Measurements from ENCODE around the gene KRTCAP2. TPM values are rescaled to one million over a fixed set of nuclear protein-coding genes. Genes with fewer than 3 reads are reported as not detected.

KRTCAP2 gene
- total and polyA plus RNA-seq, 5 donors from 2014 or later, result 122 to 537 (median 498) TPM

GRCh38 chr1:155178441-155179111, 5.5 kb upstream of the KRTCAP2 start:
- Mint-ChIP-seq H3K4me3 (no peak overlapping the region), H3K36me3 (peaks cover 9% of the 10 kb centered on the region), H3K27me3 (no peaks in the 10 kb centered on the region), H3K27ac (peak overlapping the region in 1 of 3 donors; percentile 94), H3K9me3 (no peaks in the 10 kb centered on the region), H3K4me1 (peaks cover 4 to 33% (median 13%) of the 10 kb centered on the region in 4 donors)
- DNase-seq (no peak), ATAC-seq (ENCODE audit: low read depth in 2 of 2) (no peak)
- Histone ChIP-seq H3K36me3 (ENCODE audit: control insufficient read depth, insufficient read depth, low read length) (peaks cover 12% of the 10 kb centered on the region), H3K27me3 (ENCODE audit: control insufficient read depth, insufficient read depth, low read length) (no peaks in the 10 kb centered on the region), H3K4me1 (ENCODE audit: control insufficient read depth, insufficient read depth, low read length, poor library complexity, severe bottlenecking) (peaks cover 21% of the 10 kb centered on the region), H3K4me3 (ENCODE audit: low read depth, low read length) (no peak overlapping the region), H3K27ac (ENCODE audit: insufficient read depth, low read length, poor library complexity, severe bottlenecking) (no peak overlapping the region), H3K9me3 (ENCODE audit: control insufficient read depth in 2 of 2, low read length in 2 of 2) (no peaks in the 10 kb centered on the region)

- no peaks in the 10 kb centered on the region for H3K27me3 Mint-ChIP-seq
Observed at GRCh38 chr1:155177918-155178281, 4.8 kb upstream of the KRTCAP2 start.

GRCh38 chr1:155177192-155177917, 4.3 kb upstream of the KRTCAP2 start:
- Histone ChIP-seq H3K4me3 (ENCODE audit: low read depth, low read length) (no peak overlapping the region), H3K27me3 (ENCODE audit: control insufficient read depth, insufficient read depth, low read length) (no peaks in the 10 kb centered on the region), H3K4me1 (ENCODE audit: control insufficient read depth, insufficient read depth, low read length, poor library complexity, severe bottlenecking) (peaks cover 30% of the 10 kb centered on the region), H3K36me3 (ENCODE audit: control insufficient read depth, insufficient read depth, low read length) (peaks cover 12% of the 10 kb centered on the region), H3K27ac (ENCODE audit: insufficient read depth, low read length, poor library complexity, severe bottlenecking) (no peak overlapping the region), H3K9me3 (ENCODE audit: control insufficient read depth in 2 of 2, low read length in 2 of 2) (no peaks in the 10 kb centered on the region)
- Mint-ChIP-seq H3K36me3 (peaks cover 8% of the 10 kb centered on the region), H3K4me3 (peak overlapping the region in 2 of 4 donors; percentile 29 to 51), H3K9me3 (no peaks in the 10 kb centered on the region), H3K27ac (no peak overlapping the region), H3K4me1 (peaks cover 4 to 42% (median 20%) of the 10 kb centered on the region in 4 donors), H3K27me3 (no peaks in the 10 kb centered on the region)
- no peak for ATAC-seq (ENCODE audit: low read depth in 2 of 2)
- no peak for DNase-seq

More at GRCh38 chr1:155177918-155178281, 4.8 kb upstream of the KRTCAP2 start:
- Histone ChIP-seq H3K27me3 (ENCODE audit: control insufficient read depth, insufficient read depth, low read length) (no peaks in the 10 kb centered on the region), H3K36me3 (ENCODE audit: control insufficient read depth, insufficient read depth, low read length) (peaks cover 12% of the 10 kb centered on the region), H3K4me3 (ENCODE audit: low read depth, low read length) (no peak overlapping the region), H3K4me1 (ENCODE audit: control insufficient read depth, insufficient read depth, low read length, poor library complexity, severe bottlenecking) (peaks cover 25% of the 10 kb centered on the region), H3K9me3 (ENCODE audit: control insufficient read depth in 2 of 2, low read length in 2 of 2) (no peaks in the 10 kb centered on the region), H3K27ac (ENCODE audit: insufficient read depth, low read length, poor library complexity, severe bottlenecking) (no peak overlapping the region)
- ATAC-seq (ENCODE audit: low read depth in 2 of 2) (no peak), DNase-seq (no peak)
- Mint-ChIP-seq H3K9me3 (no peaks in the 10 kb centered on the region), H3K36me3 (peaks cover 8% of the 10 kb centered on the region), H3K4me1 (peaks cover 4 to 39% (median 18%) of the 10 kb centered on the region in 4 donors), H3K27ac (no peak overlapping the region), H3K4me3 (peak overlapping the region in 2 of 4 donors; percentile 29 to 63)

GRCh38 chr1:155176544-155177071, 3.5 kb upstream of the KRTCAP2 start:
- Mint-ChIP-seq H3K27me3 (peaks cover 4% of the 10 kb centered on the region), H3K4me3 (peak overlapping the region; percentile 48 to 86 (median 64)), H3K4me1 (peaks cover 8 to 49% (median 27%) of the 10 kb centered on the region in 4 donors), H3K9me3 (no peaks in the 10 kb centered on the region), H3K36me3 (peaks cover 8% of the 10 kb centered on the region), H3K27ac (peak overlapping the region in 1 of 3 donors; percentile 54)
- Histone ChIP-seq H3K9me3 (ENCODE audit: control insufficient read depth in 2 of 2, low read length in 2 of 2) (no peaks in the 10 kb centered on the region), H3K36me3 (ENCODE audit: control insufficient read depth, insufficient read depth, low read length) (peaks cover 12% of the 10 kb centered on the region), H3K27ac (ENCODE audit: insufficient read depth, low read length, poor library complexity, severe bottlenecking) (no peak overlapping the region), H3K4me3 (ENCODE audit: low read depth, low read length) (peak overlapping the region; percentile 28), H3K4me1 (ENCODE audit: control insufficient read depth, insufficient read depth, low read length, poor library complexity, severe bottlenecking) (peaks cover 37% of the 10 kb centered on the region), H3K27me3 (ENCODE audit: control insufficient read depth, insufficient read depth, low read length) (no peaks in the 10 kb centered on the region)
- DNase-seq (peak; percentile 68 to 86 (median 80)), ATAC-seq (ENCODE audit: low read depth in 2 of 2) (peak; percentile 46 to 48)

- H3K27ac ChIP-seq (ENCODE audit: insufficient read depth, low read length, poor library complexity, severe bottlenecking), result no peak overlapping the region
- H3K36me3 ChIP-seq (ENCODE audit: control insufficient read depth, insufficient read depth, low read length), result peaks cover 12% of the 10 kb centered on the region
- H3K4me3 ChIP-seq (ENCODE audit: low read depth, low read length), result peak overlapping the region; percentile 28
- DNase-seq (peak in 1 of 3 donors; percentile 50), ATAC-seq (ENCODE audit: low read depth in 2 of 2) (no peak)
- H3K27me3 ChIP-seq (ENCODE audit: control insufficient read depth, insufficient read depth, low read length), result no peaks in the 10 kb centered on the region
- Mint-ChIP-seq H3K4me3 (peak overlapping the region; percentile 41 to 86 (median 66)), H3K4me1 (peaks cover 8 to 55% (median 28%) of the 10 kb centered on the region in 4 donors), H3K27me3 (peaks cover 4% of the 10 kb centered on the region), H3K9me3 (no peaks in the 10 kb centered on the region), H3K27ac (no peak overlapping the region), H3K36me3 (peaks cover 8% of the 10 kb centered on the region)
- no peaks in the 10 kb centered on the region for H3K9me3 ChIP-seq (ENCODE audit: control insufficient read depth in 2 of 2, low read length in 2 of 2)
- peaks cover 37% of the 10 kb centered on the region for H3K4me1 ChIP-seq (ENCODE audit: control insufficient read depth, insufficient read depth, low read length, poor library complexity, severe bottlenecking)
Observed at GRCh38 chr1:155175927-155176371, 2.8 kb upstream of the KRTCAP2 start.

- Histone ChIP-seq H3K4me3 (ENCODE audit: low read depth, low read length) (no peak overlapping the region), H3K27ac (ENCODE audit: insufficient read depth, low read length, poor library complexity, severe bottlenecking) (peak overlapping the region; percentile 93), H3K4me1 (ENCODE audit: control insufficient read depth, insufficient read depth, low read length, poor library complexity, severe bottlenecking) (peaks cover 37% of the 10 kb centered on the region), H3K27me3 (ENCODE audit: control insufficient read depth, insufficient read depth, low read length) (no peaks in the 10 kb centered on the region), H3K36me3 (ENCODE audit: control insufficient read depth, insufficient read depth, low read length) (peaks cover 13% of the 10 kb centered on the region), H3K9me3 (ENCODE audit: control insufficient read depth in 2 of 2, low read length in 2 of 2) (no peaks in the 10 kb centered on the region)
- Mint-ChIP-seq H3K9me3 (no peaks in the 10 kb centered on the region), H3K4me1 (peaks cover 8 to 55% (median 29%) of the 10 kb centered on the region in 4 donors), H3K4me3 (peak overlapping the region; percentile 73 to 100 (median 82)), H3K36me3 (peaks cover 8% of the 10 kb centered on the region), H3K27me3 (peaks cover 4% of the 10 kb centered on the region), H3K27ac (peak overlapping the region in 2 of 3 donors; percentile 65 to 80)
- ATAC-seq (ENCODE audit: low read depth in 2 of 2) (no peak), DNase-seq (no peak)
Observed at GRCh38 chr1:155175281-155175926, 2.3 kb upstream of the KRTCAP2 start.
